Neutrophil (primary cell): ENCODE results near the gene CDK10.

Experiments used
- H3K27ac ChIP-seq: fragments of 200-600 bp; sonication (generic); 2 replicates; pipeline ENCODE4 v1.5.1; 2016; ENCODE audit warnings: mild to moderate bottlenecking, moderate library complexity
- H3K27me3 ChIP-seq: fragments of 200-600 bp; sonication (generic); 2 replicates; pipeline ENCODE4 v1.6.0; 2016; ENCODE audit warnings: mild to moderate bottlenecking
- H3K36me3 ChIP-seq: fragments of 200-600 bp; sonication (generic); 2 replicates; pipeline ENCODE4 v1.5.1; 2017
- H3K4me1 ChIP-seq, 2 experiments: fragments of 200-600 bp in 1 of 2; sonication (generic) in 1 of 2; 1 replicate in 1 of 2; 2 replicates in 1 of 2; pipeline versions ENCODE4 v1.5.1 to v1.6.1; 2013 to 2016; ENCODE audit warnings: low read depth in 1 of 2, low read length in 1 of 2, mild to moderate bottlenecking in 1 of 2, moderate library complexity in 1 of 2; ENCODE audit not compliant: control insufficient read depth in 1 of 2, insufficient read depth in 1 of 2
- H3K4me3 ChIP-seq, 2 experiments: fragments of 200-600 bp in 1 of 2; sonication (generic) in 1 of 2; 1 replicate in 1 of 2; 2 replicates in 1 of 2; pipeline ENCODE4 v1.5.1; 2013 to 2016; ENCODE audit warnings: low read depth in 1 of 2, low read length in 1 of 2, mild to moderate bottlenecking in 1 of 2, moderate library complexity in 1 of 2
- H3K9me3 ChIP-seq: fragments of 200-600 bp; sonication (generic); 2 replicates; pipeline ENCODE4 v1.5.1; 2016
- TF ChIP-seq, protein P1 (sequence below): fragments of 200-600 bp; sonication (generic); IDR thresholded peaks from 2 replicates; pipeline ENCODE4 v1.5.1; 2016; ENCODE audit warnings: antibody characterized with exemption

The CDK10 gene

GRCh38 chr16:89710709-89711564 lies 24.4 kb downstream of the CDK10 start:
- H3K36me3 ChIP-seq, result peaks cover 41% of the 10 kb centered on the region
- H3K4me1 ChIP-seq, result peaks cover 4 to 20% of the 10 kb centered on the region in 2 experiments
- H3K4me3 ChIP-seq, result no peak overlapping the region
- TF ChIP-seq, protein P1, sequence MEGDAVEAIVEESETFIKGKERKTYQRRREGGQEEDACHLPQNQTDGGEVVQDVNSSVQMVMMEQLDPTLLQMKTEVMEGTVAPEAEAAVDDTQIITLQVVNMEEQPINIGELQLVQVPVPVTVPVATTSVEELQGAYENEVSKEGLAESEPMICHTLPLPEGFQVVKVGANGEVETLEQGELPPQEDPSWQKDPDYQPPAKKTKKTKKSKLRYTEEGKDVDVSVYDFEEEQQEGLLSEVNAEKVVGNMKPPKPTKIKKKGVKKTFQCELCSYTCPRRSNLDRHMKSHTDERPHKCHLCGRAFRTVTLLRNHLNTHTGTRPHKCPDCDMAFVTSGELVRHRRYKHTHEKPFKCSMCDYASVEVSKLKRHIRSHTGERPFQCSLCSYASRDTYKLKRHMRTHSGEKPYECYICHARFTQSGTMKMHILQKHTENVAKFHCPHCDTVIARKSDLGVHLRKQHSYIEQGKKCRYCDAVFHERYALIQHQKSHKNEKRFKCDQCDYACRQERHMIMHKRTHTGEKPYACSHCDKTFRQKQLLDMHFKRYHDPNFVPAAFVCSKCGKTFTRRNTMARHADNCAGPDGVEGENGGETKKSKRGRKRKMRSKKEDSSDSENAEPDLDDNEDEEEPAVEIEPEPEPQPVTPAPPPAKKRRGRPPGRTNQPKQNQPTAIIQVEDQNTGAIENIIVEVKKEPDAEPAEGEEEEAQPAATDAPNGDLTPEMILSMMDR, result no peak
- H3K9me3 ChIP-seq, result no peaks in the 10 kb centered on the region
- H3K27ac ChIP-seq, result no peak overlapping the region
- peaks cover 22% of the 10 kb centered on the region for H3K27me3 ChIP-seq

GRCh38 chr16:89711601-89712273 lies 25.2 kb downstream of the CDK10 start:
- H3K4me3 ChIP-seq, result no peak overlapping the region
- H3K27me3 ChIP-seq, result peaks cover 22% of the 10 kb centered on the region
- H3K27ac ChIP-seq, result peak overlapping the region; percentile 25
- no peaks in the 10 kb centered on the region for H3K9me3 ChIP-seq
- H3K4me1 ChIP-seq, result peaks cover 0 to 13% of the 10 kb centered on the region in 2 experiments
- TF ChIP-seq, protein P1, result no peak
- peaks cover 45% of the 10 kb centered on the region for H3K36me3 ChIP-seq

DNA sequence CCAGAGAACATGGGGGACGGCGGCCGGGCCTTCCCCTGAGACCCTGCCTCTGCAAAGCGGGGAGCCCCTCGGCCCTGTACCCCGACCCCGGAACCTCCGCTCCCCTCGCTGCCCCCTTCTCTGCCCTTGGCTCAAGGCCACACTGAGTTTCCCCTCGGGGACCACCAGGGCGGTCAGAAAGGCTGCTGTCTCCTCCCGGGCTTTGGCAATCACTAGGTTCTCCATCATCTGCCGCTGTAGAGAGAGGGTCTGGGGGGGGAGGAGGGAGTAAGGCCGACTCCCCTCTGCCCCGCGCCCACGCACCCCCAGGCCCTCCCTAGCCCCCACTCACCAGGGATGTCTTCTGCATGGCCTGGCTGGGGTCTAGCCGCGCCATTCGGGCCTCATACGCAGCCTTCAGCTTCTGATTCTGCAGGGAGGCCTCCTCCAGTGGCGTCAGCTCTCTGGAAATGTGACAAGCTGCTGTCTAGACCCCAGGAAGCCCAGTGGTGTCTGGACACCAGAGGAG lies 25.8 kb downstream of the CDK10 start:
- Histone ChIP-seq H3K36me3 (peaks cover 42% of the 10 kb centered on the region), H3K9me3 (no peaks in the 10 kb centered on the region), H3K4me1 (peaks cover 0 to 13% of the 10 kb centered on the region in 2 experiments), H3K4me3 (no peak overlapping the region), H3K27ac (no peak overlapping the region), H3K27me3 (peaks cover 22% of the 10 kb centered on the region)
- TF ChIP-seq, protein P1, result no peak

GRCh38 chr16:89716493-89716892 lies 30.0 kb downstream of the CDK10 start:
- peaks cover 27 to 39% of the 10 kb centered on the region in 2 experiments for H3K4me1 ChIP-seq
- H3K4me3 ChIP-seq, result no peak overlapping the region
- no peaks in the 10 kb centered on the region for H3K9me3 ChIP-seq
- H3K36me3 ChIP-seq, result peaks cover 4% of the 10 kb centered on the region
- H3K27ac ChIP-seq, result no peak overlapping the region
- peaks cover 20% of the 10 kb centered on the region for H3K27me3 ChIP-seq
- TF ChIP-seq, protein P1, result no peak

DNA sequence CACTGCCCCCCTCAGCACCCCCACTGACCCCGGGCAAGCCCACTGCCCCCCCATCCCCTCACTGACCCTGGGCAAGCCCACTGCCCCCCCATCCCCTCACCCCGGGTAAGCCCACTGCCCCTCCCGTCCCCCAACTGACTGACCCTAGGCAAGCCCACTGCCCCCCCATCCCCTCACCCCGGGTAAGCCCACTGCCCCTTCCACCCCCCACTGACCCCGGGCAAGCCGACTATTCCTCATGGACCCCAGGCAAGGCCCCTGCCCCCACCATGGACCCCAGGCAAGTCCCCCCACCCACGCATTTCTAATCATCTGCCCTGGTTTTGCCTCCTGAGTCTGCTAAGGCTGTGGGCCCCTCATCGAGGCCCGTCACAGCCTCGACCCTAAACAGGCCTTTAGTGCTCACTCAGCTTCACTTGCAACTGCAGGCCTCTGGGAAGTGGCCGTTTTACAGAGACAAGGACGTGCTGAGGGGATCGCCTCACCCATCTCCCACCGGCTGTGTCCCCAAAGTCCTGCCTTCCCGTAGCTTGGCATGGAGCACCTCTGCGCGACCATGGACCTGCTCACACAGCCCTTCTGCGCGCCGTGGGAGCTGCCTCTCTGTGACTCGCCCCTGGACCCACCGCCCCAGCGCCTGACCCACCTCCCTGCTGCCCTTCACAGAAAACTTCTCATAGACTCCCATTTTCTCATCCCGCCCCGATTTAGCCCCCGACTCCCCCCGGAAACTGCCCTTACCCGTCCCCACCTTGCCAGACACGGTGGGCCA lies 30.6 kb downstream of the CDK10 start:
- no peaks in the 10 kb centered on the region for H3K9me3 ChIP-seq
- TF ChIP-seq, protein P1, result no peak
- peaks cover 4% of the 10 kb centered on the region for H3K36me3 ChIP-seq
- peaks cover 28 to 33% of the 10 kb centered on the region in 2 experiments for H3K4me1 ChIP-seq
- H3K27ac ChIP-seq, result no peak overlapping the region
- no peak overlapping the region for H3K4me3 ChIP-seq
- H3K27me3 ChIP-seq, result peaks cover 14% of the 10 kb centered on the region
